CD1c-positive myeloid dendritic cell (primary cell): Measurements from ENCODE around the gene TNNI2.

Experiments
- DNase-seq: peaks from one replicate; pipeline ENCODE4 v3.0.0-alpha.2; 2016; ENCODE audit errors: extremely low spot score

The TNNI2 gene

GRCh38 chr11:1821562-1821961, 17.2 kb upstream of the TNNI2 start:
- no peak for DNase-seq

- DNase-seq = no peak
Observed at GRCh38 chr11:1822648-1823375, 16.0 kb upstream of the TNNI2 start.

GRCh38 chr11:1823376-1824220, 15.2 kb upstream of the TNNI2 start:
- DNase-seq = no peak

GRCh38 chr11:1824221-1825038, 14.4 kb upstream of the TNNI2 start:
- DNase-seq = no peak

- DNase-seq = peak; percentile 53
Observed at GRCh38 chr11:1825039-1825740, 13.6 kb upstream of the TNNI2 start.

- no peak for DNase-seq
Observed at GRCh38 chr11:1825785-1826451, 12.9 kb upstream of the TNNI2 start.

GRCh38 chr11:1826552-1827094, 12.2 kb upstream of the TNNI2 start:
- DNase-seq = no peak

GRCh38 chr11:1827095-1827813, 11.5 kb upstream of the TNNI2 start:
- DNase-seq = no peak

- DNase-seq = no peak
Observed at GRCh38 chr11:1827931-1828330, 10.8 kb upstream of the TNNI2 start.

GRCh38 chr11:1828542-1828941, 10.2 kb upstream of the TNNI2 start:
- DNase-seq = no peak

GRCh38 chr11:1829039-1829820, 9.6 kb upstream of the TNNI2 start:
- DNase-seq = no peak

- DNase-seq = no peak
Observed at GRCh38 chr11:1830004-1830321, 8.8 kb upstream of the TNNI2 start.

- no peak for DNase-seq
Observed at GRCh38 chr11:1830322-1831223, 8.2 kb upstream of the TNNI2 start.

GRCh38 chr11:1831338-1832210, 7.2 kb upstream of the TNNI2 start:
- no peak for DNase-seq

- DNase-seq = peak; percentile 57
Observed at GRCh38 chr11:1832211-1832919, 6.4 kb upstream of the TNNI2 start.

- no peak for DNase-seq
Observed at GRCh38 chr11:1832920-1833295, 5.9 kb upstream of the TNNI2 start.

- no peak for DNase-seq
Observed at GRCh38 chr11:1834062-1834610, 4.6 kb upstream of the TNNI2 start.
